ENCODE results near the gene LY6G5C. TPM values are rescaled to one million over a fixed set of nuclear protein-coding genes. Genes with fewer than 3 reads are reported as not detected.

The LY6G5C gene
- total and polyA plus RNA-seq, 2 of the 13 experiments (the other 11 are each of a cell fraction or from before 2014, with no cell fraction given), result 0.33 to 0.55 TPM

DNA sequence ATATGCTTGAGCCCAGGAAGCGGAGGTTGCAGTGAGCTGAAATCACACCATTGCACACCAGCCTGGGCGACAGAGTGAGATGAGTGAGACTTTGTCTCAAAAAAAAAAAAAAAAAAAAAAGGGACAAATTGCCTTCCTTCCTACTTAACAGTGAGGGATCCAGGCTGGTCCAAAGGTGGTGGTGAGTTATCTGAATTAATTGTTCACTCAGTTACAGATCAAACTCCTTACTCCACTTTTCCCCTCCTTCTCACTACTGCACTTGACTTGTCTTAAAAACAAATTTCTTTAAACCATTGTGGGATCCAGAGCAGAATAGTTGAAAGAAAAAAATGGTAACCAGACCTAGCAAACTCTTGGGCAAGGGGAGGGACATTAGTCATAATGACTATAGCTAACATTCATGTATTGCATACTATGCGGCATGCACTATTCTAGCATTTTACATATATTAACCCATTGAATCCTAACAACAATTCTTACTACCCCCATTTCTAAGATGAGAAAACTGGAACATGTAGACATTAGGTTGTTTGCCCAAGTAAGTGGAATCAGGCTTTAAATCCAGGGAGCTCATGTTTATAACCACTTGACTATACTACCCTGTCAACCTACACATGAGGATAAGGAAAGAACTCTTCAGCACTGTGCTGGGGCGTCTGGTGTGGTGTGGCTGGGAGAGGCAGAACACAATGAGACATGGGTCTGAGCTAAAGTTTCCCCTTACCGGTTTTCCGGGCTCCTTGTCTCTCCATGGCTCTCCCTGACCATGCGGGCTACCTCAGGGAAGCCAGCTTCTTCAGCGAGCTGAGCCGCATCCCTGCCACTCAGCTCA lies 17.5 kb downstream of the LY6G5C start:
- Histone ChIP-seq H2AFZ (ENCODE audit: low read length) (no peak overlapping the region), H4K20me1 (ENCODE audit: insufficient read depth, low read length) (peaks cover 12% of the 10 kb centered on the region; the same call in 1 of the 2 replicates), H3K27ac (ENCODE audit: extremely low read length, insufficient read depth, low read length) (peak overlapping the region; percentile 99), H3K4me2 (ENCODE audit: low read depth, low read length) (peak overlapping the region; percentile 94), H3K79me2 (ENCODE audit: insufficient read depth, low read length) (peaks cover 66% of the 10 kb centered on the region), H3K9me3 (ENCODE audit: low read length) (no peaks in the 10 kb centered on the region), H3K27me3 (ENCODE audit: control insufficient read depth in 1 of 2, insufficient read depth in 2 of 2, low read length in 2 of 2) (no peaks in the 10 kb centered on the region; a peak in 1 of 5 replicates), H3K9ac (ENCODE audit: insufficient read depth, low read depth, low read length) (peak overlapping the region; percentile 98), H3K4me1 (ENCODE audit: insufficient read depth, low read length) (peaks cover 77% of the 10 kb centered on the region), H3K36me3 (replicated peaks in 1 of 2; ENCODE audit: control insufficient read depth in 1 of 2, insufficient read depth in 2 of 2, low read length in 2 of 2) (peaks cover 9 to 25% of the 10 kb centered on the region in 2 experiments), H3K4me3 (replicated peaks in 1 of 3; ENCODE audit: insufficient read depth in 1 of 3, low read depth in 2 of 3, low read length in 3 of 3) (peak overlapping the region; percentile 69 to 98 (median 71))
- ATAC-seq (no peak), FAIRE-seq (no peak), DNase-seq (ENCODE audit: low spot score) (no peak)
- ChIA-PET CTCF (ENCODE audit: low intra/inter-chr PET ratio, low total read pairs) (no interaction called here), POLR2A (interaction anchor here (0.7 to 7.4 kb wide), 18 partner anchors 8 to 266 kb away, joined by 3 to 438 read pairs (median 4); partner anchors contain the start of genes ABHD16A, APOM, BAG6 and CLIC1)
- TF ChIP-seq, protein P1, sequence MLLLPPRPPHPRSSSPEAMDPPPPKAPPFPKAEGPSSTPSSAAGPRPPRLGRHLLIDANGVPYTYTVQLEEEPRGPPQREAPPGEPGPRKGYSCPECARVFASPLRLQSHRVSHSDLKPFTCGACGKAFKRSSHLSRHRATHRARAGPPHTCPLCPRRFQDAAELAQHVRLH (CRISPR knock-in tag; IDR thresholded peaks at IDR 0.05; ENCODE audit: borderline replicate concordance, low read depth), result no peak
- TF ChIP-seq PHF5A (CRISPR knock-in tag; IDR thresholded peaks at IDR 0.05; ENCODE audit: low read depth, unreplicated experiment), result peak; percentile 14
- peak; percentile 75; the same call in 1 of the 2 replicates for TF ChIP-seq ZNF652 (CRISPR knock-in tag; IDR thresholded peaks at IDR 0.05; ENCODE audit: borderline replicate concordance, low read depth)
- peak in 1 of 2 experiments; percentile 3; a peak in 1 of 4 replicates for TF ChIP-seq POLR2A (IDR thresholded peaks at IDR 0.05; ENCODE audit: insufficient read depth in 1 of 2, low read depth in 2 of 2, low read length in 2 of 2)
- TF ChIP-seq, protein P2, sequence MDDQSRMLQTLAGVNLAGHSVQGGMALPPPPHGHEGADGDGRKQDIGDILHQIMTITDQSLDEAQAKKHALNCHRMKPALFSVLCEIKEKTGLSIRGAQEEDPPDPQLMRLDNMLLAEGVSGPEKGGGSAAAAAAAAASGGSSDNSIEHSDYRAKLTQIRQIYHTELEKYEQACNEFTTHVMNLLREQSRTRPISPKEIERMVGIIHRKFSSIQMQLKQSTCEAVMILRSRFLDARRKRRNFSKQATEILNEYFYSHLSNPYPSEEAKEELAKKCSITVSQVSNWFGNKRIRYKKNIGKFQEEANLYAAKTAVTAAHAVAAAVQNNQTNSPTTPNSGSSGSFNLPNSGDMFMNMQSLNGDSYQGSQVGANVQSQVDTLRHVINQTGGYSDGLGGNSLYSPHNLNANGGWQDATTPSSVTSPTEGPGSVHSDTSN (CRISPR knock-in tag; IDR thresholded peaks at IDR 0.05; ENCODE audit: borderline replicate concordance), result no peak
- TF ChIP-seq, protein P3, sequence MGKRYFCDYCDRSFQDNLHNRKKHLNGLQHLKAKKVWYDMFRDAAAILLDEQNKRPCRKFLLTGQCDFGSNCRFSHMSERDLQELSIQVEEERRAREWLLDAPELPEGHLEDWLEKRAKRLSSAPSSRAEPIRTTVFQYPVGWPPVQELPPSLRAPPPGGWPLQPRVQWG (CRISPR knock-in tag; IDR thresholded peaks at IDR 0.05; ENCODE audit: borderline replicate concordance, low read depth), result no peak
- no peak for TF ChIP-seq FOXC1 (CRISPR knock-in tag; IDR thresholded peaks at IDR 0.05; ENCODE audit: borderline replicate concordance)
- TF ChIP-seq MXD4 (CRISPR knock-in tag; IDR thresholded peaks at IDR 0.05), result 0 out of 2 replicates have a peak, but pooled peaks have one; percentile 1
- no peak for TF ChIP-seq NCOA2 (CRISPR knock-in tag; IDR thresholded peaks at IDR 0.05)
- TF ChIP-seq, protein P4, sequence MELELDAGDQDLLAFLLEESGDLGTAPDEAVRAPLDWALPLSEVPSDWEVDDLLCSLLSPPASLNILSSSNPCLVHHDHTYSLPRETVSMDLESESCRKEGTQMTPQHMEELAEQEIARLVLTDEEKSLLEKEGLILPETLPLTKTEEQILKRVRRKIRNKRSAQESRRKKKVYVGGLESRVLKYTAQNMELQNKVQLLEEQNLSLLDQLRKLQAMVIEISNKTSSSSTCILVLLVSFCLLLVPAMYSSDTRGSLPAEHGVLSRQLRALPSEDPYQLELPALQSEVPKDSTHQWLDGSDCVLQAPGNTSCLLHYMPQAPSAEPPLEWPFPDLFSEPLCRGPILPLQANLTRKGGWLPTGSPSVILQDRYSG (CRISPR knock-in tag; IDR thresholded peaks at IDR 0.05), result 0 out of 2 replicates have a peak, but pooled peaks have one; percentile 41
- TF ChIP-seq NKX3-1 (CRISPR knock-in tag; IDR thresholded peaks at IDR 0.05), result no peak
- TF ChIP-seq, protein P5, sequence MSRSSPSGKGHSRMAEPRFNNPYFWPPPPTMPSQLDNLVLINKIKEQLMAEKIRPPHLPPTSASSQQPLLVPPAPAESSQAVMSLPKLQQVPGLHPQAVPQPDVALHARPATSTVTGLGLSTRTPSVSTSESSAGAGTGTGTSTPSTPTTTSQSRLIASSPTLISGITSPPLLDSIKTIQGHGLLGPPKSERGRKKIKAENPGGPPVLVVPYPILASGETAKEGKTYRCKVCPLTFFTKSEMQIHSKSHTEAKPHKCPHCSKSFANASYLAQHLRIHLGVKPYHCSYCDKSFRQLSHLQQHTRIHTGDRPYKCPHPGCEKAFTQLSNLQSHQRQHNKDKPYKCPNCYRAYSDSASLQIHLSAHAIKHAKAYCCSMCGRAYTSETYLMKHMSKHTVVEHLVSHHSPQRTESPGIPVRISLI (CRISPR knock-in tag; IDR thresholded peaks at IDR 0.05; ENCODE audit: borderline replicate concordance), result peak; percentile 67
- WGBS (ENCODE audit: low lambda C conversion rate), result 93% methylated on average over 9 of the region's 9 CpGs
- in situ Hi-C loops (cut with HindIII; ENCODE audit: extremely low pct_ligation_motif_present, low pct_unique_long_range_greater_than_20kb) (no loop called here), intact Hi-C loops (cut with micrococcal nuclease; ENCODE audit: unreplicated experiment) (no loop called here)
- no TSS peak for BruUV-seq (replicated peaks)
